22Rv1 (cell line): Measurements from ENCODE around the gene TCERG1L.
"Not testable (repeated sequence)": the region's sequence is repeated elsewhere in the genome, so short reads cannot be mapped to it uniquely, and the experiment has no call there.

Experiments
- H3K27ac ChIP-seq: fragments of 450-650 bp; 2 replicates; pipeline ENCODE4 v1.5.1; 2017
- ZFX ChIP-seq: fragments of 450-650 bp; IDR thresholded peaks from 2 replicates; pipeline ENCODE4 v1.6.1; 2017; ENCODE audit warnings: antibody characterized with exemption, borderline replicate concordance
- TF ChIP-seq, protein P1 (sequence below): fragments of 450-650 bp; IDR thresholded peaks from 2 replicates; pipeline ENCODE4 v1.5.1; 2017; ENCODE audit warnings: mild to moderate bottlenecking

TCERG1L gene

GRCh38 chr10:131332821-131333220, 21.3 kb upstream of the TCERG1L start:
- TF ChIP-seq, protein P1, sequence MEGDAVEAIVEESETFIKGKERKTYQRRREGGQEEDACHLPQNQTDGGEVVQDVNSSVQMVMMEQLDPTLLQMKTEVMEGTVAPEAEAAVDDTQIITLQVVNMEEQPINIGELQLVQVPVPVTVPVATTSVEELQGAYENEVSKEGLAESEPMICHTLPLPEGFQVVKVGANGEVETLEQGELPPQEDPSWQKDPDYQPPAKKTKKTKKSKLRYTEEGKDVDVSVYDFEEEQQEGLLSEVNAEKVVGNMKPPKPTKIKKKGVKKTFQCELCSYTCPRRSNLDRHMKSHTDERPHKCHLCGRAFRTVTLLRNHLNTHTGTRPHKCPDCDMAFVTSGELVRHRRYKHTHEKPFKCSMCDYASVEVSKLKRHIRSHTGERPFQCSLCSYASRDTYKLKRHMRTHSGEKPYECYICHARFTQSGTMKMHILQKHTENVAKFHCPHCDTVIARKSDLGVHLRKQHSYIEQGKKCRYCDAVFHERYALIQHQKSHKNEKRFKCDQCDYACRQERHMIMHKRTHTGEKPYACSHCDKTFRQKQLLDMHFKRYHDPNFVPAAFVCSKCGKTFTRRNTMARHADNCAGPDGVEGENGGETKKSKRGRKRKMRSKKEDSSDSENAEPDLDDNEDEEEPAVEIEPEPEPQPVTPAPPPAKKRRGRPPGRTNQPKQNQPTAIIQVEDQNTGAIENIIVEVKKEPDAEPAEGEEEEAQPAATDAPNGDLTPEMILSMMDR = no peak
- no peak for TF ChIP-seq ZFX
- H3K27ac ChIP-seq = no peak overlapping the region

DNA sequence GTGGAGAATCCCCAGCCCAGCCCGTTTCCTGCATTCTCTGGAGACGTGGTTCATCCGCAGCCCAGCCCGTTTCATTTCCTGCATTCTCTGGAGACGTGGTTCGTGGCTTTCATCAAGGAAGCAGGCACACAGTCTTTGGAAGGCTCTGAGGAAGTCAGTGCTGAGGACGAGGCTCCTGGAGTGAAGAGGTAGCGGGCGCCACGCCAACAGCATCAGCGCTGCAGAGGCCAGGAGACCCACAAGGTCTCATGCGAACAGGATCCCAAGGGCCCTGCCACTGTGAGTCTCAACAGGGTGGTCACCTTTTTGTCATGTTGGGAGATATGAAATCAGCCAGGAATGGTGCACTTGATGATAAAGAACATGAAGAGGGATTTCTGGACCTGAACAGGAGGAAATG, 12.4 kb upstream of the TCERG1L start:
- TF ChIP-seq, protein P1 = no peak
- no peak for TF ChIP-seq ZFX
- no peak overlapping the region for H3K27ac ChIP-seq

- TF ChIP-seq ZFX = no peak
- TF ChIP-seq, protein P1 = no peak
- no peak overlapping the region for H3K27ac ChIP-seq
Observed at GRCh38 chr10:131323025-131323424, 11.5 kb upstream of the TCERG1L start.

- H3K27ac ChIP-seq = not testable (repeated sequence)
Observed at GRCh38 chr10:131322575-131322974, 11.1 kb upstream of the TCERG1L start.

GRCh38 chr10:131320860-131321604, 9.5 kb upstream of the TCERG1L start:
- no peak overlapping the region for H3K27ac ChIP-seq
- TF ChIP-seq ZFX = no peak
- TF ChIP-seq, protein P1 = no peak

- no peak for TF ChIP-seq ZFX
- TF ChIP-seq, protein P1 = no peak
- H3K27ac ChIP-seq = no peak overlapping the region
Observed at GRCh38 chr10:131318814-131319213, 7.3 kb upstream of the TCERG1L start.

DNA sequence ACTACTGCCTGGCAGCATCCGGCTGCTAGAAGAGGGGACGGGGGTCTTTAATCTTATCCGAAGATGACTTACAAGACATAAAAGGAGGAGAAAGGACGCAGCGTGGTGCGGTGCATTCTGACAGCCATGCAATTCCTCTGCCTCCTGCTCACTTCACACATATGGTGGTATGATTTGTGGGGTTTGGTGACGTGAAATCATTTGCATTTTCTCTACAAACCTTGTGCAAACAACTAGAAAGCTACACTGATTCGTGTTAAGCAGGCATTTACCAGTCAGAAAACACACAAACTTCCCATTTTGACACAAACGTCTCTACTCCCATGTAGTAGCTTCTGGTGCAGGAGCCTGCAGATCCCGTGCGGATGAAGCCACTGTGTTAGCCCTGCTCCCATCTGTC, 6.8 kb upstream of the TCERG1L start:
- TF ChIP-seq ZFX = no peak
- TF ChIP-seq, protein P1 = no peak
- no peak overlapping the region for H3K27ac ChIP-seq
